Chondrocyte (in vitro differentiated cells): Measurements from ENCODE around the gene MRPL52. TPM values are rescaled to one million over a fixed set of nuclear protein-coding genes. Genes with fewer than 3 reads are reported as not detected.
"Not testable (repeated sequence)": the region's sequence is repeated elsewhere in the genome, so short reads cannot be mapped to it uniquely, and the experiment has no call there.

Source experiments
- DNase-seq: peaks from one replicate; pipeline ENCODE4 v3.0.0; 2021; ENCODE audit warnings: mixed read lengths, low spot score
- H3K27ac Mint-ChIP-seq: one replicate; pipeline ENCODE4 v1.8.0; 2021; ENCODE audit warnings: mild to moderate bottlenecking, moderate library complexity, mixed read lengths; ENCODE audit not compliant: unreplicated experiment
- H3K27me3 Mint-ChIP-seq: 2 replicates; pipeline ENCODE4 v1.8.0; 2021; ENCODE audit warnings: low read depth, mixed read lengths
- H3K36me3 Mint-ChIP-seq: 2 replicates; pipeline ENCODE4 v1.8.0; 2021; ENCODE audit warnings: low read depth, mixed read lengths
- H3K4me1 Mint-ChIP-seq: 2 replicates; pipeline ENCODE4 v1.8.0; 2021; ENCODE audit warnings: low read depth, mild to moderate bottlenecking, mixed read lengths
- H3K4me3 Mint-ChIP-seq: one replicate; pipeline ENCODE4 v1.8.0; 2021; ENCODE audit warnings: mild to moderate bottlenecking, moderate library complexity, mixed read lengths; ENCODE audit not compliant: unreplicated experiment
- H3K9me3 Mint-ChIP-seq: 2 replicates; pipeline ENCODE4 v1.8.0; 2021; ENCODE audit warnings: low read depth, mixed read lengths
- CTCF ChIP-seq: fragments of 200-600 bp; sonication (generic); IDR thresholded peaks from 2 replicates; pipeline ENCODE4 v1.5.0; 2021; ENCODE audit warnings: antibody characterized with exemption, mild to moderate bottlenecking, moderate library complexity
- total RNA-seq: library from RNA; stranded (reverse); gene quantifications from 3 replicates; pipeline ENCODE4 v1.2.1, GENCODE V29; 2021

The MRPL52 gene
- total RNA-seq, 1 donor from 2014 or later, result 71.5 TPM

GRCh38 chr14:22791301-22791700 lies 38.4 kb upstream of the MRPL52 start:
- no peak for DNase-seq
- TF ChIP-seq CTCF, result no peak
- H3K27me3 Mint-ChIP-seq, result peaks cover 2% of the 10 kb centered on the region
- no peaks in the 10 kb centered on the region for H3K9me3 Mint-ChIP-seq
- no peak overlapping the region for H3K27ac Mint-ChIP-seq
- no peaks in the 10 kb centered on the region for H3K4me1 Mint-ChIP-seq
- H3K4me3 Mint-ChIP-seq, result no peak overlapping the region
- peaks cover 1% of the 10 kb centered on the region for H3K36me3 Mint-ChIP-seq

- H3K4me1 Mint-ChIP-seq, result no peaks in the 10 kb centered on the region
- no peak overlapping the region for H3K4me3 Mint-ChIP-seq
- no peak for TF ChIP-seq CTCF
- peaks cover 1% of the 10 kb centered on the region for H3K36me3 Mint-ChIP-seq
- peaks cover 7% of the 10 kb centered on the region for H3K27me3 Mint-ChIP-seq
- H3K27ac Mint-ChIP-seq, result no peak overlapping the region
- no peaks in the 10 kb centered on the region for H3K9me3 Mint-ChIP-seq
- DNase-seq, result no peak
Observed at GRCh38 chr14:22792158-22792557, 37.5 kb upstream of the MRPL52 start.

GRCh38 chr14:22793550-22793949 lies 36.1 kb upstream of the MRPL52 start:
- not testable (repeated sequence) for H3K27ac Mint-ChIP-seq, H3K36me3 Mint-ChIP-seq, H3K4me3 Mint-ChIP-seq, DNase-seq, H3K9me3 Mint-ChIP-seq, H3K4me1 Mint-ChIP-seq, H3K27me3 Mint-ChIP-seq

GRCh38 chr14:22793976-22794375 lies 35.7 kb upstream of the MRPL52 start:
- Mint-ChIP-seq H3K27me3 (peaks cover 12% of the 10 kb centered on the region), H3K4me1 (no peaks in the 10 kb centered on the region), H3K4me3 (no peak overlapping the region), H3K36me3 (peaks cover 1% of the 10 kb centered on the region), H3K9me3 (no peaks in the 10 kb centered on the region), H3K27ac (no peak overlapping the region)
- no peak for TF ChIP-seq CTCF
- DNase-seq, result no peak

GRCh38 chr14:22794551-22794951 lies 35.1 kb upstream of the MRPL52 start:
- H3K4me1 Mint-ChIP-seq, result no peaks in the 10 kb centered on the region
- H3K9me3 Mint-ChIP-seq, result no peaks in the 10 kb centered on the region
- no peak overlapping the region for H3K27ac Mint-ChIP-seq
- H3K27me3 Mint-ChIP-seq, result peaks cover 15% of the 10 kb centered on the region
- no peak overlapping the region for H3K4me3 Mint-ChIP-seq
- H3K36me3 Mint-ChIP-seq, result peaks cover 1% of the 10 kb centered on the region
- DNase-seq, result no peak
- no peak for TF ChIP-seq CTCF

GRCh38 chr14:22796087-22796707 lies 33.5 kb upstream of the MRPL52 start:
- no peaks in the 10 kb centered on the region for H3K9me3 Mint-ChIP-seq
- H3K27ac Mint-ChIP-seq, result no peak overlapping the region
- no peak overlapping the region for H3K4me3 Mint-ChIP-seq
- peaks cover 15% of the 10 kb centered on the region for H3K27me3 Mint-ChIP-seq
- peaks cover 1% of the 10 kb centered on the region for H3K36me3 Mint-ChIP-seq
- TF ChIP-seq CTCF, result no peak
- H3K4me1 Mint-ChIP-seq, result no peaks in the 10 kb centered on the region
- DNase-seq, result no peak
